K562 (cell line): ENCODE data around the gene MAP4K4. TPM values are rescaled to one million over a fixed set of nuclear protein-coding genes. Genes with fewer than 3 reads are reported as not detected.

ENCODE experiments used
- ATAC-seq: fragments of 200-7000 bp; cut with Tn5 transposase; 3 replicates; pipeline ENCODE4 v1.9.1; 2020; ENCODE audit warnings: moderate library complexity
- BruUV-seq: library from RNA; stranded (reverse); fragments of 400-500 nt; replicated peaks from 2 replicates; lab custom pipeline; 2021; lab: Mats Ljungman, UMichigan
- CTCF ChIA-PET: fragments of 300-600 bp; formaldehyde crosslinking; extraction: SDS; loops from one replicate; lab custom pipeline; 2021; ENCODE audit warnings: low intra/inter-chr PET ratio; lab: Yijun Ruan, JAX
- POLR2A ChIA-PET: fragments of 300-600, 350-650 bp; sonication (Branson Sonifier 250); formaldehyde crosslinking; extraction: SDS; loops from one replicate; lab custom pipeline; 2021; ENCODE audit warnings: antibody characterized with exemption, inconsistent platforms; lab: Yijun Ruan, JAX
- DNase-seq, 4 experiments: peaks; one replicate each; pipeline versions ENCODE4 v3.0.0 to v3.0.0-alpha.2; 2011 to 2018; ENCODE audit warnings: low spot score in 3 of 4, mixed read lengths in 3 of 4; ENCODE audit errors: extremely low read depth in 1 of 4
- FAIRE-seq: peaks from 2 replicates; lab custom pipeline; 2011; peaks lifted over from hg19 to GRCh38; lab: Jason Lieb, UNC
- H2AFZ ChIP-seq: 2 replicates; pipeline ENCODE4 v1.6.0; 2011; ENCODE audit warnings: low read depth, low read length, control low read depth, inconsistent platforms
- H3K27ac ChIP-seq: fragments of 200-600 bp; 3 replicates; pipeline ENCODE4 v1.8.0; 2011; ENCODE audit warnings: low read depth, mild to moderate bottlenecking, control low read depth, inconsistent platforms, low read length, moderate library complexity, mixed read lengths; ENCODE audit errors: extremely low read depth
- H3K27me3 ChIP-seq, 2 experiments: fragments of 300-600 bp in 1 of 2; 2 replicates in 1 of 2; 3 replicates in 1 of 2; pipeline versions ENCODE4 v1.6.0 to v1.8.0; 2011; ENCODE audit warnings: inconsistent platforms in 2 of 2, low read length in 2 of 2, mild to moderate bottlenecking in 1 of 2, mixed read lengths in 1 of 2, moderate library complexity in 1 of 2; ENCODE audit not compliant: control insufficient read depth in 2 of 2, insufficient read depth in 2 of 2
- H3K36me3 ChIP-seq: fragments of 300-600 bp; 3 replicates; pipeline ENCODE4 v1.8.0; 2011; ENCODE audit warnings: mild to moderate bottlenecking, low read length, inconsistent platforms; ENCODE audit not compliant: control insufficient read depth, insufficient read depth
- H3K4me1 ChIP-seq, 2 experiments: fragments of 200-600 bp in 1 of 2; replicated peaks in 1 of 2; 2 replicates in 1 of 2; 3 replicates in 1 of 2; pipeline versions ENCODE4 v1.5.1 to v1.8.0; 2011; ENCODE audit warnings: inconsistent platforms in 2 of 2, low read length in 2 of 2, mild to moderate bottlenecking in 1 of 2, mixed read lengths in 1 of 2, moderate library complexity in 1 of 2; ENCODE audit not compliant: control insufficient read depth in 2 of 2, insufficient read depth in 2 of 2
- H3K4me2 ChIP-seq: 2 replicates; pipeline ENCODE4 v1.6.1; 2011; ENCODE audit warnings: low read length, control low read depth, inconsistent platforms, mixed read lengths; ENCODE audit not compliant: insufficient read depth
- H3K4me3 ChIP-seq: fragments of 200-600 bp; sonication (generic), shearing (Covaris generic); 2 replicates; pipeline ENCODE4 v1.5.1; 2016; ENCODE audit warnings: control low read depth, inconsistent platforms
- H3K79me2 ChIP-seq: fragments of 200-600 bp; 3 replicates; pipeline ENCODE4 v1.8.0; 2011; ENCODE audit warnings: low read length, inconsistent platforms; ENCODE audit not compliant: control insufficient read depth, insufficient read depth
- H3K9ac ChIP-seq, 2 experiments: 2 replicates each; pipeline versions ENCODE4 v1.6.0 to v1.6.1; 2011; ENCODE audit warnings: low read depth in 2 of 2, low read length in 2 of 2, control low read depth in 1 of 2, inconsistent platforms in 1 of 2, mild to moderate bottlenecking in 1 of 2, mixed read lengths in 1 of 2; ENCODE audit not compliant: insufficient read depth in 1 of 2
- H3K9me1 ChIP-seq: one replicate; pipeline ENCODE4 v1.6.0; 2011; ENCODE audit warnings: inconsistent platforms, mild to moderate bottlenecking, low read length, moderate library complexity; ENCODE audit not compliant: control insufficient read depth, insufficient read depth
- H3K9me3 ChIP-seq: replicated peaks from 2 replicates; pipeline ENCODE4 v1.5.1; 2011; ENCODE audit warnings: low read depth, low read length, inconsistent platforms; ENCODE audit not compliant: control insufficient read depth, insufficient read depth
- H4K20me1 ChIP-seq: replicated peaks from 2 replicates; pipeline ENCODE4 v1.6.1; 2011; ENCODE audit warnings: low read length, inconsistent platforms, mixed read lengths; ENCODE audit not compliant: control insufficient read depth, insufficient read depth
- CTCF ChIP-seq, 3 experiments: IDR thresholded peaks in 2 of 3; conservative IDR thresholded peaks in 1 of 3; 2 replicates each; pipeline ENCODE4 v1.5.1; 2011 to 2012; ENCODE audit warnings: low read length in 3 of 3, mild to moderate bottlenecking in 3 of 3, control low read depth in 2 of 3, improper control_type of control experiment in 1 of 3, inconsistent platforms in 1 of 3, low read depth in 1 of 3, mixed read lengths in 1 of 3, moderate library complexity in 1 of 3; ENCODE audit not compliant: insufficient read depth in 2 of 3
- WGBS: fragments of 100-300 bp; shearing (Covaris generic); methylation state at CpG from one replicate; pipeline ENCODE4 v1.1.6; 2016; ENCODE audit warnings: low coverage, mixed read lengths; ENCODE audit not compliant: insufficient coverage; ENCODE audit errors: missing lambda C conversion rate; 5-methylcytosine and 5-hydroxymethylcytosine counted together
- in situ Hi-C: fragments of 300-500 bp; cut with MboI; formaldehyde crosslinking; loops from 4 replicates; pipeline ENCODE4 v1.15.0; 2018; ENCODE audit warnings: inconsistent platforms, mixed read lengths
- intact Hi-C: fragments of 100-400 bp; cut with micrococcal nuclease; formaldehyde crosslinking; loops from 2 replicates; pipeline ENCODE4 v1.14.2; 2022
- polyA plus RNA-seq, 8 experiments: library from polyadenylated mRNA; depleted of rRNA in 4 of 8; stranded (reverse) in 5 of 8; unstranded in 3 of 8; fragments of >200 nt; fragmentation: Nextera tagmentation in 2 of 8; fragmentation: Illumina TruSeq in 1 of 8; extraction: Ambion mirVana in 2 of 8; extraction: Trizol in 1 of 8; gene quantifications; 2 replicates each; pipeline versions ENCODE4 v1.2.1 to v1.2.3, GENCODE V29; 2011 to 2014; ENCODE audit warnings: inconsistent platforms in 1 of 8, missing spikeins in 1 of 8
- total RNA-seq, 7 experiments: library from RNA; depleted of rRNA in 6 of 7; stranded (reverse); fragments of >200 nt in 6 of 7; fragmentation: Illumina TruSeq in 2 of 7; extraction: Trizol in 2 of 7; gene quantifications; 2 replicates each; pipeline versions ENCODE4 v1.2.1 to v1.2.3, GENCODE V29; 2011 to 2021; ENCODE audit warnings: low replicate concordance in 1 of 7

MAP4K4 gene
- total and polyA plus RNA-seq, 9 of the 15 experiments (the other 6 are each of a cell fraction or from before 2014, with no cell fraction given): 7.6 to 76.4 (median 50.6) TPM

DNA sequence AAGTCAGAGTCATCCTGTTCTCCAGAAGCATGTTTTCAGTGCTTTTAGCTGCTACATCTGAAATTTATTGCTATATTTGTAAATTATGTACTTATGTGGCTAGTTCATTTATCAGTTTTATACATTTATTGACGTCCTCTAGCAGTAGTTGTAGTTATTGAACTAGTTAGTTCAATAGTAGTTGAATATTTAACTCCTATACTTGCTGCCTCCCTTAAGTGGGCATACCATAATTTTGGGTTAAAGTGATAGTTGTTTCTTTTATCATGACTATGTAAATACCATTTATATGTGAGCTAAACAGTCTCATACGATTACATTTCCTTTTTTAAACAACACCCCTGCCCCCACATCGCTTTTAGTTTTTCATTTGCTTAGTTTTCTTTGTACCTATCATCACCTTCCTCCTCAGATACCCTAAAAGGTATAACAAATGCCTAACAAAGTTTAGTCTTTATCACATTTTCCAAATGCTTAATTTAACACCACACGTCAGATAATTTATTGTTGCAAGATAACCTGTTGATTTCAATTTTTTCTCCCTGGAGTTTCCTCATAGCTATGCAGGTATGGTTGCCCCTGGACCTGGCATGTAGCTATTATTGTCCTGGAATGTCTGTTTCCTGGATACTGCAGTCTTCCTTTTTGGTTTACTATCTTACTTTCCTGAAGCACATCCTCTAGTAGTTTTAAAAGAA, 8.8 kb downstream of the MAP4K4 start:
- intact Hi-C loops (loop anchor here (5.0 kb wide), 1 partner anchor 46 kb away; no protein-coding TSS in a partner anchor), in situ Hi-C loops (no loop called here)
- BruUV-seq: no TSS peak
- 68% methylated on average over 4 of the region's 4 CpGs for WGBS
- Histone ChIP-seq H4K20me1 (peaks cover 25% of the 10 kb centered on the region), H3K9me1 (peaks cover 4% of the 10 kb centered on the region), H3K9ac (no peak overlapping the region), H3K27ac (no peak overlapping the region), H3K79me2 (peaks cover 91% of the 10 kb centered on the region), H3K9me3 (no peaks in the 10 kb centered on the region), H3K4me3 (no peak overlapping the region), H2AFZ (no peak overlapping the region), H3K36me3 (peaks cover 22% of the 10 kb centered on the region; the same call in 2 of the 3 replicates), H3K4me2 (no peak overlapping the region), H3K4me1 (peaks cover 0 to 18% of the 10 kb centered on the region in 2 experiments; a peak in 2 of 5 replicates), H3K27me3 (no peaks in the 10 kb centered on the region)
- CTCF ChIA-PET: no interaction called here
- DNase-seq (no peak), ATAC-seq (no peak), FAIRE-seq (no peak)
- TF ChIP-seq CTCF (IDR thresholded peaks at IDR 0.05 in 2 of 3, conservative IDR thresholded peaks at IDR 0.05 in 1 of 3; ENCODE audit: insufficient read depth in 2 of 3, low read depth in 1 of 3, low read length in 3 of 3): no peak
- POLR2A ChIA-PET: interaction anchor here (1.2 to 1.3 kb wide), 3 partner anchors 11 to 19 kb away, joined by 3 to 4 read pairs (median 3); no protein-coding TSS in a partner anchor
